Measurements from ENCODE around the gene RPS5.

Gene RPS5

DNA sequence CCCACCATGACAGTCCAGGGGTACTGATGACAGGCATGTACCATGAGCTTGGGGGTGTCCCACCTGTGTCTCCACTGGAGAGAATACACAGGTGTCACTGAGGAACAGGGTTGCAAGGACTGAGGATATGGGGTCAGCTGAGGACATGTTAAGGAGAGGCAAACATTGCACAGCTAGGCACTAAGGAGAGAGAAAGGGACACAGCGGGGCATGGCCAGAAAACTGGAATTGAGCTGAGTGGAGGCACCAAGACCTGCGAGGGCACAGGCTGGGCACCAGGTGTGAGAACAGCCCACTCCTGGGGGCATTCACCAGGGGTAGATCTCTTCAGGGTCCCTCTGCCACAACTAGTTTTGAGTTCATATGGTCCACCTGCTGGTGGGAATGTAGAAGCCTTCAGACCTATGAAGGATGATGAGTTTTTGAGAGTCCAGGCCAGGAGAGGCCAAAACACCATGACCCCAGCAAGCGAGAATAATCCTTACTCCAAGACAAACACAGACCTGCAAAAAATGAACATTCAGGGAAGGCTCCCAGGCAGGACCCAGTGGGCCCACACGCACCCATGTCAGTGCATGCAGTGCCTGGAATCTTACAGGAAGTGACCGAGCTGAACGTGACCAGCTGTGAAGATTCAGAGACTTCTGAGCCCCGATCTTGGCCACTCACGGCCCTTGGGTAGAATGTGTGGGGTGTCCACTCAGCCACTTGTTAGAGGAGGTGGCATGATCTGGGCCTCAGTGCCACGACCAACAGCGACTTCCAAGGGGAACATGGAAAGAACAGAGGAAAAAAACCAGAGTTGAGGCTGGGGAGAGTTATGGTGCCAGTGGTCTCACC lies 20.0 kb downstream of the RPS5 start:
- Histone ChIP-seq H2AFZ (ENCODE audit: low read depth, low read length) (no peak overlapping the region), H3K27ac (ENCODE audit: low read length) (peak overlapping the region; percentile 78), H3K4me1 (ENCODE audit: insufficient read depth, low read length) (peaks cover 36% of the 10 kb centered on the region), H3K4me2 (ENCODE audit: insufficient read depth, low read length) (peak overlapping the region; percentile 75), H3K4me3 (ENCODE audit: low read depth in 1 of 2, low read length in 2 of 2) (peak overlapping the region; percentile 58 to 96; a peak in 3 of 4 replicates), H3K27me3 (ENCODE audit: insufficient read depth, low read length, poor library complexity) (no peaks in the 10 kb centered on the region), H3K79me2 (ENCODE audit: insufficient read depth, low read length) (peaks cover 42% of the 10 kb centered on the region), H4K20me1 (ENCODE audit: insufficient read depth, low read length) (no peaks in the 10 kb centered on the region), H3K36me3 (ENCODE audit: insufficient read depth, low read length) (peaks cover 5% of the 10 kb centered on the region; the same call in 1 of the 2 replicates), H3K9me3 (ENCODE audit: insufficient read depth, low read length, severe bottlenecking) (no peaks in the 10 kb centered on the region), H3K9ac (ENCODE audit: low read depth, low read length) (peak overlapping the region; percentile 77)
- no peak for TF ChIP-seq EZH2 (IDR thresholded peaks at IDR 0.05; ENCODE audit: borderline replicate concordance, low read depth, low read length, severe bottlenecking)
- peak; percentile 28 for TF ChIP-seq CTCF (IDR thresholded peaks at IDR 0.05; ENCODE audit: borderline replicate concordance, extremely low read depth, low read length, poor library complexity, severe bottlenecking)
- DNase-seq (no peak), ATAC-seq (ENCODE audit: insufficient read depth, low read depth) (no peak)

GRCh38 chr19:58407658-58408151 lies 20.6 kb downstream of the RPS5 start:
- Histone ChIP-seq H3K4me2 (ENCODE audit: insufficient read depth, low read length) (peak overlapping the region; percentile 75), H2AFZ (ENCODE audit: low read depth, low read length) (peak overlapping the region; percentile 65), H3K4me1 (ENCODE audit: insufficient read depth, low read length) (peaks cover 29% of the 10 kb centered on the region), H3K79me2 (ENCODE audit: insufficient read depth, low read length) (peaks cover 40% of the 10 kb centered on the region), H4K20me1 (ENCODE audit: insufficient read depth, low read length) (no peaks in the 10 kb centered on the region), H3K27me3 (ENCODE audit: insufficient read depth, low read length, poor library complexity) (no peaks in the 10 kb centered on the region), H3K36me3 (ENCODE audit: insufficient read depth, low read length) (peaks cover 5% of the 10 kb centered on the region; the same call in 1 of the 2 replicates), H3K9ac (ENCODE audit: low read depth, low read length) (peak overlapping the region; percentile 77), H3K9me3 (ENCODE audit: insufficient read depth, low read length, severe bottlenecking) (no peaks in the 10 kb centered on the region), H3K4me3 (ENCODE audit: low read depth in 1 of 2, low read length in 2 of 2) (peak overlapping the region; percentile 58 to 96), H3K27ac (ENCODE audit: low read length) (peak overlapping the region; percentile 78)
- TF ChIP-seq CTCF (IDR thresholded peaks at IDR 0.05; ENCODE audit: borderline replicate concordance, extremely low read depth, low read length, poor library complexity, severe bottlenecking): no peak
- no peak for TF ChIP-seq EZH2 (IDR thresholded peaks at IDR 0.05; ENCODE audit: borderline replicate concordance, low read depth, low read length, severe bottlenecking)
- ATAC-seq (ENCODE audit: insufficient read depth, low read depth): no peak
- no peak for DNase-seq

- Histone ChIP-seq H3K36me3 (ENCODE audit: insufficient read depth, low read length) (peaks cover 5% of the 10 kb centered on the region; the same call in 1 of the 2 replicates), H3K4me3 (ENCODE audit: low read depth in 1 of 2, low read length in 2 of 2) (peak within 1 kb of the TSS; percentile 58 to 96), H3K79me2 (ENCODE audit: insufficient read depth, low read length) (peaks cover 40% of the 10 kb centered on the region), H3K4me1 (ENCODE audit: insufficient read depth, low read length) (peaks cover 28% of the 10 kb centered on the region), H3K9ac (ENCODE audit: low read depth, low read length) (peak within 1 kb of the TSS; percentile 77), H4K20me1 (ENCODE audit: insufficient read depth, low read length) (no peaks in the 10 kb centered on the region), H3K27ac (ENCODE audit: low read length) (peak within 1 kb of the TSS; percentile 78), H3K27me3 (ENCODE audit: insufficient read depth, low read length, poor library complexity) (no peaks in the 10 kb centered on the region), H2AFZ (ENCODE audit: low read depth, low read length) (peak within 1 kb of the TSS; percentile 87), H3K9me3 (ENCODE audit: insufficient read depth, low read length, severe bottlenecking) (no peaks in the 10 kb centered on the region), H3K4me2 (ENCODE audit: insufficient read depth, low read length) (peak within 1 kb of the TSS; percentile 75)
- peak; percentile 96 for ATAC-seq (ENCODE audit: insufficient read depth, low read depth)
- DNase-seq: peak; percentile 97
- TF ChIP-seq EZH2 (IDR thresholded peaks at IDR 0.05; ENCODE audit: borderline replicate concordance, low read depth, low read length, severe bottlenecking) (no peak), CTCF (IDR thresholded peaks at IDR 0.05; ENCODE audit: borderline replicate concordance, extremely low read depth, low read length, poor library complexity, severe bottlenecking) (peak; percentile 48)
Measured at GRCh38 chr19:58408152-58409009, 21.3 kb downstream of the RPS5 start, which contains the start of gene ZNF584. Gene ZNF584 (plus strand): TSS chr19:58408649. CDS start chr19:58409148, 499 bp downstream.
